ENCODE measurements around the gene TRAK1. TPM values are rescaled to one million over a fixed set of nuclear protein-coding genes. Genes with fewer than 3 reads are reported as not detected.

TRAK1 gene
- total RNA-seq, 1 donor = 52.2 TPM

DNA sequence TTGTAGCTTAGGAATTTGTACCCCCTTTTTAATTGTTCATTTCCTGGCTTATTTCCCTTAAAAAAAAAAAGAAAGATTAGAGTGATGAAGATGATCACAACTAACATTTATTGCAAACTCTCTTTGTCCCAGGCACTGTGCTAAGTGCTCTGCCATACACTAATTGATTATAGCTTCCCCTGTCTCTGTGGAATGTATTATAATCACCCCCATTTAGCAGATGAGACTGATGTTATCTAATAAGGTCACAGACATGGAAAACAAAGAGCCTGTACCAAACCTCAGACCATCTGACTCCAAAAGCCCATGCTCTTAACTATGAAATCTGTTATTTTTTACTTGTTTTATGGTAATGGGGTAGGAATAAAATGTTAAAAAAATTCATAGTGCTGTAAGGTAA lies 53.1 kb downstream of the TRAK1 start:
- TF ChIP-seq, protein P1, sequence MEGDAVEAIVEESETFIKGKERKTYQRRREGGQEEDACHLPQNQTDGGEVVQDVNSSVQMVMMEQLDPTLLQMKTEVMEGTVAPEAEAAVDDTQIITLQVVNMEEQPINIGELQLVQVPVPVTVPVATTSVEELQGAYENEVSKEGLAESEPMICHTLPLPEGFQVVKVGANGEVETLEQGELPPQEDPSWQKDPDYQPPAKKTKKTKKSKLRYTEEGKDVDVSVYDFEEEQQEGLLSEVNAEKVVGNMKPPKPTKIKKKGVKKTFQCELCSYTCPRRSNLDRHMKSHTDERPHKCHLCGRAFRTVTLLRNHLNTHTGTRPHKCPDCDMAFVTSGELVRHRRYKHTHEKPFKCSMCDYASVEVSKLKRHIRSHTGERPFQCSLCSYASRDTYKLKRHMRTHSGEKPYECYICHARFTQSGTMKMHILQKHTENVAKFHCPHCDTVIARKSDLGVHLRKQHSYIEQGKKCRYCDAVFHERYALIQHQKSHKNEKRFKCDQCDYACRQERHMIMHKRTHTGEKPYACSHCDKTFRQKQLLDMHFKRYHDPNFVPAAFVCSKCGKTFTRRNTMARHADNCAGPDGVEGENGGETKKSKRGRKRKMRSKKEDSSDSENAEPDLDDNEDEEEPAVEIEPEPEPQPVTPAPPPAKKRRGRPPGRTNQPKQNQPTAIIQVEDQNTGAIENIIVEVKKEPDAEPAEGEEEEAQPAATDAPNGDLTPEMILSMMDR (IDR thresholded peaks at IDR 0.05; ENCODE audit: insufficient read depth, low read depth, low read length) = no peak
- H3K4me3 ChIP-seq (ENCODE audit: low read depth, low read length) = no peak overlapping the region
- DNase-seq (ENCODE audit: low read depth) = no peak

DNA sequence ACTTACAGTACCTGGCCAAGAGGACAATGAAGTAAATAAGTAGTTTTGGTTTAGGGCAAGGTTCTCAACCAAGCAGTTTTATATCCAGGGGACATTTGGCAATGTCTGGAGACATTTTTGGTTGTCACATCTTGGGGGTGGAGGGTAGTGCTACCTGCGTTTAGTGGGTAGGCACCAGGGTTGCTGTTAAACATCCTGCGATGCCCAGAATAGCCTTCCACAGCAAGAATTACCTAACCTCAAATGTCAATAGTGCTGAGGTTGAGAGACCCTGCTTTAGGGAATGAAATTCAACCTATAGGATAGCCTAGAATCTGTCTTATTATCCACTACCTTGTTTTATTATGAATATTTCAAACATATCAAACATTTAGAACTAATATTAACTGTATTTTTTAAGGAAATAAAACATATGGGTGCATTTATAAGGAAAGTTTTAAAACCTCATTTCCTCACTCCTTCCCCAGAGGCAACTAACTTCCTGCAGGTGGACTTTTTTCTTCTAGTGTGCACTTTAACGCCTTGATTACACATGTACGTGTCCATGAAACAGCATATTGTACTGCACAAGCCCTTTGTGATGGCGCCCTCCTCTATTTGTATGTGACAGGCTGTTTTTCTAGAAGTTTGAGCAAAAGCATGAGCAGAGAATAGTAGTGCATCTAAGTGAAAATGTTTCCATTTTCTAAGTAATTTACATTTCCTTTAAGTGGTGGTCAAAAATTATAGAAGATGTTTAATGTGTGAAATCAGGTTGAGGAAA lies 57.1 kb downstream of the TRAK1 start:
- TF ChIP-seq, protein P1 (IDR thresholded peaks at IDR 0.05; ENCODE audit: insufficient read depth, low read depth, low read length) = no peak
- no peak for DNase-seq (ENCODE audit: low read depth)
- H3K4me3 ChIP-seq (ENCODE audit: low read depth, low read length) = no peak overlapping the region

DNA sequence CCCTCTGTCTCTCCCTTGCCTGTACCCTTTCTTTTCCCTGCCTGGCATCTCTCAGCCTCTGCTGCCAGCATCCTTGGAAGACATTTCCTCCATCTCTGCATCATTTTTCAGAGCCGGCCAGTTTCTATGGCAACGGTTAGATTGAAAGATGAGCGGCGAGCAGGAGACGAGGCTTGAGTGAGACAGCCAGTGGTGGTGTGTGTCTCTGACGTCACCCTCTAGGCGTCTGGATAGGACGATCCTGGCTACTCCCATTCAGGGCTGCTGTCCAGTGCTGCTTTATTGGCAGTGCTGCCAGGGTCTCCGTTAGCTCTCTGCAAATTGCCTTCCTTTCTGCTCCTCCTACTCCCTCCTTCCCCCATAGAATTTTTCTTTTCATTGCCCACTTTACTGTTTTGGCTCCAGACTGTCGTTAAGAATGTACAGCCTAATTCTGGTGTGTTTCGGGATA lies 57.9 kb downstream of the TRAK1 start:
- peak; percentile 85 for DNase-seq (ENCODE audit: low read depth)
- TF ChIP-seq, protein P1 (IDR thresholded peaks at IDR 0.05; ENCODE audit: insufficient read depth, low read depth, low read length) = no peak
- H3K4me3 ChIP-seq (ENCODE audit: low read depth, low read length) = no peak overlapping the region

GRCh38 chr3:42149532-42149931 lies 58.4 kb downstream of the TRAK1 start:
- DNase-seq (ENCODE audit: low read depth) = no peak
- H3K4me3 ChIP-seq (ENCODE audit: low read depth, low read length) = no peak overlapping the region
- TF ChIP-seq, protein P1 (IDR thresholded peaks at IDR 0.05; ENCODE audit: insufficient read depth, low read depth, low read length) = no peak

GRCh38 chr3:42149975-42150374 lies 58.8 kb downstream of the TRAK1 start:
- no peak for DNase-seq (ENCODE audit: low read depth)
- no peak overlapping the region for H3K4me3 ChIP-seq (ENCODE audit: low read depth, low read length)
- TF ChIP-seq, protein P1 (IDR thresholded peaks at IDR 0.05; ENCODE audit: insufficient read depth, low read depth, low read length) = no peak

- no peak for DNase-seq (ENCODE audit: low read depth)
- TF ChIP-seq, protein P1 (IDR thresholded peaks at IDR 0.05; ENCODE audit: insufficient read depth, low read depth, low read length) = no peak
- no peak overlapping the region for H3K4me3 ChIP-seq (ENCODE audit: low read depth, low read length)
Observed at GRCh38 chr3:42151596-42152168, 60.5 kb downstream of the TRAK1 start.
